HG03060 (cell line): ENCODE data around the gene PDE4B.

ENCODE experiments used
- ATAC-seq: cut with Tn5 transposase; IDR thresholded peaks from one replicate; pipeline ENCODE4 v1.9.1; 2021; ENCODE audit warnings: low read depth, moderate number of reproducible peaks; ENCODE audit not compliant: unreplicated experiment

PDE4B gene

GRCh38 chr1:66367369-66367768 lies 574.7 kb downstream of the PDE4B start:
- no peak for ATAC-seq

- no peak for ATAC-seq
Observed at GRCh38 chr1:66368261-66368660, 575.6 kb downstream of the PDE4B start.

DNA sequence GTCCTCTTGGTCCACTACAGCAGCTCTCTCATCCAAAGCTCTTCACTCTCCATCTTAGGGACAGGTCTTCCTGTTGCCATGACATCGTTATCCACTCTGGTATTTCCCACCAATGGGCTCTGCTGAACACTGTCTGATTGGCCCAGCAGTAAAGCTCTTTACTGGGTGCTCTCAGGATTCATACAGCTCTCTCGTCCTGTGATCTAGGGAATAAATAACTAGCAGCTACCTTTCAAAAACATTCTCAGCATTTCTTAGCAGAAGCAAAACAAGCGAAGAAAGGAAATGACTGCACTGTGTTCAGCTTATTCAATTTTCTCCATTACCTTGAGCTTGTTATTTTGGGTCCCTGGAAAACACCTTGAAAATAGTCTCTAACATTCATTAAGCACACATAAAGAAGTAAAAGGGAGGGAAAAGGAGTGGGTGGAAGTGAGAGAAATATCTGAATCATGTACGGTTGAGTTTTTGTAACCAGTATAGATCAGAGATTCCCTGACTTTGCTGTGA lies 577.8 kb downstream of the PDE4B start:
- ATAC-seq = no peak

GRCh38 chr1:66371233-66372005 lies 578.7 kb downstream of the PDE4B start:
- ATAC-seq = no peak

GRCh38 chr1:66372522-66373101 lies 579.9 kb downstream of the PDE4B start:
- ATAC-seq = no peak

GRCh38 chr1:66373157-66373591 lies 580.5 kb downstream of the PDE4B start:
- ATAC-seq = no peak

DNA sequence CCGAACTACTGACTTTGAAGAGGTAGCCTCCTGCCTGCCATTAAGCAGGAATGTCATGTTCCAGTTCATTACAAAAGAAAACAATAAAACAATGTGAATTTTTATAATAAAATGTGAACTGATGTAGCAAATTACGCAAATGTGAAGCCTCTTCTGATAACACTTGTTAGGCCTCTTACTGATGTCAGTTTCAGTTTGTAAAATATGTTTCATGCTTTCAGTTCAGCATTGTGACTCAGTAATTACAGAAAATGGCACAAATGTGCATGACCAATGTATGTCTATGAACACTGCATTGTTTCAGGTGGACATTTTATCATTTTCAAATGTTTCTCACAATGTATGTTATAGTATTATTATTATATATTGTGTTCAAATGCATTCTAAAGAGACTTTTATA lies 581.5 kb downstream of the PDE4B start:
- ATAC-seq = peak; percentile 36

GRCh38 chr1:66374561-66375111 lies 581.9 kb downstream of the PDE4B start:
- peak; percentile 51 for ATAC-seq

GRCh38 chr1:66375125-66375524 lies 582.4 kb downstream of the PDE4B start:
- ATAC-seq = no peak

DNA sequence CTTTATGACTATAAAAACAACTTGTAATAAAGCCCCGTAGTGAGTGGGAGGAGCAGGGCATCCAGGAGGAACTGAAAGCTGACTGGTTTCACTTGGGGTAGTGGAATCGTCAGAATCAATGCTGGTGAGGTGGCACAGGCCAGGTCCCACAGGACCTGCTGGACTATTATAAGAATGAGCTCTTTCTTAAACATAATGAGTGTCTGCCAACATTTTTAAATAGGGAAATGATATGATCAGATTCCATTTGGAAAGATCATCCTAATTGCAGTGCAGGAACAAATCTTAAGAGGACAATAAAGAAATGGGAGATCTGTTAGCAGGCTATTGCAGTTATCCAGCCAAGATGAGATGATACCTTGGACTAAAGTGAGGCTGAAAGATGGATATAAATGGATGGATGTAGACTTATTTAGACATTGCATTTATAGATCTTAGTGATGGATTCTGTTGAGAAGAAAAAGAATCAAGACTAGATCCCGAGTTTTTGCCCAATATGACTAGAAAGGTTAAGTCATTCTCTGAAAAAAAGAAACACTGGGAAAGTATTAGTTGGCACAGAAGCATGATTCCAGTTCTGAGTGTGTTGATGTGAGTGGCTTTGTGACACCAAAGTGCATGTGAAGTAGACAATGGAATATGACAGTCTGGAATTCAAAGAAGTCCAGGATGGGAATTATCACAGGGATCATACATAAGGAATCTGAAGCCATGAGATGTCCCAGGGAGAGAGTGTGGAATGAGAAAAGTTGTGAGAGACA lies 587.9 kb downstream of the PDE4B start:
- peak; percentile 89 for ATAC-seq

GRCh38 chr1:66381621-66382275 lies 589.1 kb downstream of the PDE4B start:
- no peak for ATAC-seq

- no peak for ATAC-seq
Observed at GRCh38 chr1:66383168-66383567, 590.5 kb downstream of the PDE4B start.

- no peak for ATAC-seq
Observed at GRCh38 chr1:66383611-66384010, 590.9 kb downstream of the PDE4B start.

DNA sequence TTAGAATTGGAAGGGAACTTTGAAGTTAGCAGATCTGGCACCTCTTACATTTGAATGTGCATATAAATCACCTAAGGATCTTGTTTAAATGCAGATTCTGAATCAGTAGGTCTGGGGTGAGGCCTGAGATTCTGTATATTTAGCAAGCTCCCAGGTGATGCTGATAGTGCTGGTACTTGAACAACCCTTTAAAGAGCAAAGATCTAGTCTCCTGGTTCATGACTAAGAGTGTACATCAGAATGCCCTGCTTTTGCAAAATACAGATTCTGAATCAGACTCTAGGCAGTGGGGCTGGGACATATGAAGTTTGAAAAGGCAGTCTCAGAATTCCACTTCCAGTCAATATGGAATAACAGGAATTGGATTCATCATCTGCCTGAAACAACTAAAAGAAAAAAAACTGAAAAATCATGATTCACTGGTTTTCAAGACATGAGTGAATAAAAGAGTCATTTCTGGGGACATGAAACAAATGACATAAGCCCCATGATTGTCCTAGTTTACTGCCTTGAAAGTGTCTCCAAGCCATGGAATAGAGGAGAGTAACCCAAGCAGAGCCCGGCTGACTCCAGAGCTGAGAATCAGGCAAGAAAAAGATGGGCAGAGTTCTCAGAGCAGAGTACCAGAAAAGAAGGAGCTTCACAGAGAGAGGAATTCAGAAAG lies 591.7 kb downstream of the PDE4B start:
- ATAC-seq = no peak

- ATAC-seq = no peak
Observed at GRCh38 chr1:66386712-66387111, 594.0 kb downstream of the PDE4B start.

DNA sequence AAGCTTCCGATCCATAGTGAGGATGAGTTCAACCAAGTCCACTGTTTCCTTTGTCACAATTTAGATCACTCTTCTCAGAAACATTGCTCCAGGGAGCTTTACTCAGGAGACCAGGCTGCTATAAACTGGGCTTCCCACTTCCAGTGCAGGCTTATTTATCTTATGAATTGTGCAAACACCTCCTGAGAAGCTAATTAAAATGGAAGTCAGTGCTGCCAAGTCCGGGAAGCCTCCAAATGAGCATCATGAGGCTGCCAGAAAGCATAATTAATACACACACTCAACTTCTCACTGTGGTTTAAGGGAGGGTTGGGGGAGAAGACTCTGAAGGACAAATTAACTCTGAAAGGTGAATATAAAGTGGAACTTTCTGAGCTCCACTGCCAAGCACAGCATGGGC lies 596.2 kb downstream of the PDE4B start:
- ATAC-seq = no peak

DNA sequence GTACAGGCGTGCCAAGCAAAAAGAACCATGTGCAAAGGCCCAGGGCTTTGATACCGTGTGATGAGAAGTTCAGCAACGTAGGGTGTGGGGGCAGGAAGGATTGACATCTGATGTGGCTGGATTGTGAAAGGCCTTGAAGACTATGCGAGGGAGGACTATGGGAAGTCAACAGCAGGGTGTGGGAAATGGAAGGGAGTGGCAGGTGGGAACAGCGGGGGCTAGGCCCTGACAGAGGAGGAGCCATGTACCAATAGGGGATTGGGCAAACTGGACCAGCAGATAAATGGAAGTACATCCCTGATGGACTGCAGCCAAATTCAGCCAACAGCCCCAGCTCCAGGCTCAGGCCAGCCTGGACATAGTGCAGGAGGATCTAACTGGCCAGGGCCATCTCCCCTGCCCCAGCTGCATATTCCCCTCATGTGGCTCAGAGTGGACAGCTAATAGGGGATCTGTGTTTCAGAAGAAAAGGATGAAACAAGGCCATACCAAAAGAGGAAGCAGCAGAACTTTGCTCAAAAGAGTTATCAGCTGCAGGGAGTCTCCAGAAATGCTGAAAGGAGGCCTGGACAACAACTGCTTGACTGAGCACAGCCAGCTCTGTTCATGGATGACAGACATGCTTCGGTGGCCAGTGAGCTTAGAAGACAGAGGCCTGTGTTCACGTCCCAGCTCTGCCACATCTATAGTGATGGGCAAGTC lies 601.0 kb downstream of the PDE4B start:
- no peak for ATAC-seq

GRCh38 chr1:66394603-66395002 lies 601.9 kb downstream of the PDE4B start:
- no peak for ATAC-seq
